HepG2 (cell line): ENCODE results near the gene HIPK3. TPM values are rescaled to one million over a fixed set of nuclear protein-coding genes. Genes with fewer than 3 reads are reported as not detected.

Source experiments
- HOXA3 ChIP-seq: sonication (generic); formaldehyde crosslinking; IDR thresholded peaks from 2 replicates; pipeline ENCODE4 v1.5.0; 2020; ENCODE audit warnings: missing genetic modification reagents
- JARID2 ChIP-seq: sonication (generic); formaldehyde crosslinking; IDR thresholded peaks from 2 replicates; pipeline ENCODE4 v1.8.1; 2023; ENCODE audit warnings: missing genetic modification reagents, inconsistent platforms; ENCODE audit not compliant: insufficient replicate concordance
- KMT2B ChIP-seq: IDR thresholded peaks from 2 replicates; pipeline ENCODE4 v1.6.1; 2016; ENCODE audit warnings: missing genetic modification reagents, missing compliant biosample characterization
- LCORL ChIP-seq, 2 experiments: fragments of 450-650 bp in 1 of 2; sonication (generic) in 1 of 2; formaldehyde crosslinking in 1 of 2; IDR thresholded peaks; 2 replicates each; pipeline versions ENCODE4 v1.5.0 to v1.6.1; 2017 to 2020; ENCODE audit warnings: antibody characterized with exemption in 1 of 2, missing genetic modification reagents in 1 of 2
- NFE2 ChIP-seq: sonication (generic); formaldehyde crosslinking; IDR thresholded peaks from 2 replicates; pipeline ENCODE4 v1.4.0; 2020; ENCODE audit warnings: missing genetic modification reagents
- NFKBIZ ChIP-seq: IDR thresholded peaks from 2 replicates; pipeline ENCODE4 v1.6.1; 2018; ENCODE audit warnings: missing genetic modification reagents, missing compliant biosample characterization
- SMARCC2 ChIP-seq: fragments of 450-650 bp; IDR thresholded peaks from 2 replicates; pipeline ENCODE4 v1.6.1; 2017; ENCODE audit warnings: antibody characterized with exemption, mild to moderate bottlenecking
- TEAD3 ChIP-seq: optimal IDR thresholded peaks from 2 replicates; pipeline ENCODE3; 2016; ENCODE audit warnings: borderline replicate concordance
- ZFP36L1 ChIP-seq: sonication (generic); formaldehyde crosslinking; IDR thresholded peaks from 2 replicates; pipeline ENCODE4 v1.8.0; 2022; ENCODE audit warnings: mild to moderate bottlenecking, missing genetic modification reagents, moderate library complexity
- ZFP41 ChIP-seq: sonication (generic); formaldehyde crosslinking; IDR thresholded peaks from 2 replicates; pipeline ENCODE4 v1.4.0; 2020; ENCODE audit warnings: mild to moderate bottlenecking, missing genetic modification reagents, borderline replicate concordance
- ZNF225 ChIP-seq: sonication (generic); formaldehyde crosslinking; IDR thresholded peaks from 2 replicates; pipeline ENCODE4 v1.4.0; 2020; ENCODE audit warnings: mild to moderate bottlenecking, missing genetic modification reagents
- ZNF572 ChIP-seq: sonication (generic); formaldehyde crosslinking; IDR thresholded peaks from 2 replicates; pipeline ENCODE4 v1.5.1; 2020; ENCODE audit warnings: mild to moderate bottlenecking, missing genetic modification reagents
- ZNF772 ChIP-seq: sonication (generic); formaldehyde crosslinking; IDR thresholded peaks from 2 replicates; pipeline ENCODE4 v1.5.0; 2020; ENCODE audit warnings: mild to moderate bottlenecking, missing genetic modification reagents
- ZNF781 ChIP-seq: sonication (generic); formaldehyde crosslinking; IDR thresholded peaks from 2 replicates; pipeline ENCODE4 v1.5.1; 2020; ENCODE audit warnings: borderline replicate concordance, mild to moderate bottlenecking, missing genetic modification reagents; ENCODE audit errors: not compliant biosample characterization
- polyA plus RNA-seq, 8 experiments: library from polyadenylated mRNA; depleted of rRNA in 3 of 8; stranded (reverse) in 7 of 8; unstranded in 1 of 8; fragments of >200 nt; fragmentation: Illumina TruSeq in 4 of 8; extraction: Trizol in 4 of 8; gene quantifications; 2 replicates each; pipeline versions ENCODE4 v1.2.1 to v1.2.3, GENCODE V29; 2011 to 2016; ENCODE audit warnings: low read depth in 4 of 8, missing spikeins in 1 of 8, mixed read lengths in 1 of 8; ENCODE audit not compliant: insufficient read depth in 1 of 8
- total RNA-seq, 5 experiments: library from RNA; depleted of rRNA; stranded (reverse); fragments of >200 nt; fragmentation: Illumina TruSeq; extraction: Trizol; gene quantifications; 2 replicates each; pipeline ENCODE4 v1.2.3, GENCODE V29; 2016; ENCODE audit warnings: low read depth in 1 of 5
- TF ChIP-seq, protein P1 (sequence below): sonication (generic); formaldehyde crosslinking; IDR thresholded peaks from 2 replicates; pipeline ENCODE4 v1.4.0; 2020; ENCODE audit warnings: missing genetic modification reagents, borderline replicate concordance
- TF ChIP-seq, protein P2 (sequence below): sonication (generic); formaldehyde crosslinking; IDR thresholded peaks from 2 replicates; pipeline ENCODE4 v1.5.0; 2020; ENCODE audit warnings: missing genetic modification reagents, mild to moderate bottlenecking, borderline replicate concordance
- TF ChIP-seq, protein P3 (sequence below): sonication (generic); formaldehyde crosslinking; IDR thresholded peaks from 2 replicates; pipeline ENCODE4 v1.4.0; 2020; ENCODE audit warnings: missing genetic modification reagents

The HIPK3 gene
- total and polyA plus RNA-seq, 2 of the 13 experiments (the other 11 are each of a cell fraction or from before 2014, with no cell fraction given), result 20.5 to 44.3 TPM

DNA sequence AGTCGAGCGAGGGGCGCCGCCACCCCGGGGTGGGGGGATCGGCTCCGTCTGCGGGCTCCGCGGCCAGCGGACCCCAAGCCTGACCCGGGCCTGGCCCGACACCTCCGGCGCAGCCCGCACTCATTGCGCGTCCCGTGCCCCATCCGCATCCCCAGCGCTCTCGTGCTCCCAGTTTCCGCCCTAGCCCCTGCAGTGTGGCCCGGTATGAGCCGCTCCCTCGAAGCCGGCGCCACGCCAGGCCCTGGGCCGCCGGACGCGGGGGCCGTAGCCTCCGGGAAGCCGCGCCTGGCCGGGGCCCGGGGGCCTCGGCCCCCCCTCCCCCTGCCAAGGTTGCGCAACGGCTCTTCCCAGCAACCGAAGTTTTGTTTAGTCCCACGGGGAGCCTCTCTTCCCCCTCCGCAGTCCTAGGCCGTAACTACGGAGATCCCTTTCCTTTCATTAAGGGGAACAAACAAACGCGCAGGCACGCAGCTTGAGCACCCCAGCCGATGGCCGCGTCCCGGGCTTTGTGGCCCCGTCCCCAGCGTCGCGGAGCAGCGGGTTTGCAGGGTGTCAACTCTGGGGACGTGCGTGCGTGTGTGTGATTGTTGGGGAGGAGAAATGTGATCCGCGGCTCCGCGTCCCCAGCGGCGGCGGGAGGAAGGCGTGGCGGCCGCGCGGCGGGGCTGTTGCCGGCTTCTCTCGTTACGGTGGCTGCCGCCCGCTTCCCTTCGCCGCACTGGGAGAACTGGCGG is 883 bp downstream of the HIPK3 start (continued):
- TF ChIP-seq, protein P1, sequence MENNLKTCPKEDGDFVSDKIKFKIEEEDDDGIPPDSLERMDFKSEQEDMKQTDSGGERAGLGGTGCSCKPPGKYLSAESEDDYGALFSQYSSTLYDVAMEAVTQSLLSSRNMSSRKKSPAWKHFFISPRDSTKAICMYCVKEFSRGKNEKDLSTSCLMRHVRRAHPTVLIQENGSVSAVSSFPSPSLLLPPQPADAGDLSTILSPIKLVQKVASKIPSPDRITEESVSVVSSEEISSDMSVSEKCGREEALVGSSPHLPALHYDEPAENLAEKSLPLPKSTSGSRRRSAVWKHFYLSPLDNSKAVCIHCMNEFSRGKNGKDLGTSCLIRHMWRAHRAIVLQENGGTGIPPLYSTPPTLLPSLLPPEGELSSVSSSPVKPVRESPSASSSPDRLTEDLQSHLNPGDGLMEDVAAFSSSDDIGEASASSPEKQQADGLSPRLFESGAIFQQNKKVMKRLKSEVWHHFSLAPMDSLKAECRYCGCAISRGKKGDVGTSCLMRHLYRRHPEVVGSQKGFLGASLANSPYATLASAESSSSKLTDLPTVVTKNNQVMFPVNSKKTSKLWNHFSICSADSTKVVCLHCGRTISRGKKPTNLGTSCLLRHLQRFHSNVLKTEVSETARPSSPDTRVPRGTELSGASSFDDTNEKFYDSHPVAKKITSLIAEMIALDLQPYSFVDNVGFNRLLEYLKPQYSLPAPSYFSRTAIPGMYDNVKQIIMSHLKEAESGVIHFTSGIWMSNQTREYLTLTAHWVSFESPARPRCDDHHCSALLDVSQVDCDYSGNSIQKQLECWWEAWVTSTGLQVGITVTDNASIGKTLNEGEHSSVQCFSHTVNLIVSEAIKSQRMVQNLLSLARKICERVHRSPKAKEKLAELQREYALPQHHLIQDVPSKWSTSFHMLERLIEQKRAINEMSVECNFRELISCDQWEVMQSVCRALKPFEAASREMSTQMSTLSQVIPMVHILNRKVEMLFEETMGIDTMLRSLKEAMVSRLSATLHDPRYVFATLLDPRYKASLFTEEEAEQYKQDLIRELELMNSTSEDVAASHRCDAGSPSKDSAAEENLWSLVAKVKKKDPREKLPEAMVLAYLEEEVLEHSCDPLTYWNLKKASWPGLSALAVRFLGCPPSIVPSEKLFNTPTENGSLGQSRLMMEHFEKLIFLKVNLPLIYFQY (CRISPR knock-in tag), result no peak; the same call in 1 of the 2 replicates
- TF ChIP-seq ZFP41 (CRISPR knock-in tag) (no peak), TEAD3 (CRISPR knock-in tag) (peak; percentile 24), KMT2B (CRISPR knock-in tag) (peak; percentile 75), LCORL (IDR thresholded peaks at IDR 0.05) (no peak), LCORL (CRISPR knock-in tag; IDR thresholded peaks at IDR 0.05) (peak; percentile 56; the same call in 1 of the 2 replicates), ZNF772 (CRISPR knock-in tag) (no peak; the same call in 1 of the 2 replicates), ZNF781 (no peak), JARID2 (no peak), SMARCC2 (no peak), NFKBIZ (CRISPR knock-in tag) (no peak; the same call in 1 of the 2 replicates), ZFP36L1 (CRISPR knock-in tag) (no peak), ZNF572 (CRISPR knock-in tag) (peak; percentile 68; the same call in 1 of the 2 replicates), ZNF225 (CRISPR knock-in tag) (peak; percentile 13; the same call in 1 of the 2 replicates), NFE2 (CRISPR knock-in tag) (no peak), HOXA3 (CRISPR knock-in tag) (peak; percentile 54)
- TF ChIP-seq, protein P2, sequence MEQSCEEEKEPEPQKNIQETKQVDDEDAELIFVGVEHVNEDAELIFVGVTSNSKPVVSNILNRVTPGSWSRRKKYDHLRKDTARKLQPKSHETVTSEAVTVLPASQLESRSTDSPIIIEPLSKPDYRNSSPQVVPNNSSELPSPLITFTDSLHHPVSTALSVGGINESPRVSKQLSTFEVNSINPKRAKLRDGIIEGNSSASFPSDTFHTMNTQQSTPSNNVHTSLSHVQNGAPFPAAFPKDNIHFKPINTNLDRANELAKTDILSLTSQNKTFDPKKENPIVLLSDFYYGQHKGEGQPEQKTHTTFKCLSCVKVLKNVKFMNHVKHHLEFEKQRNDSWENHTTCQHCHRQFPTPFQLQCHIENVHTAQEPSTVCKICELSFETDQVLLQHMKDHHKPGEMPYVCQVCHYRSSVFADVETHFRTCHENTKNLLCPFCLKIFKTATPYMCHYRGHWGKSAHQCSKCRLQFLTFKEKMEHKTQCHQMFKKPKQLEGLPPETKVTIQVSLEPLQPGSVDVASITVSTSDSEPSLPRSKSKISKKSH (CRISPR knock-in tag), result no peak
- TF ChIP-seq, protein P3, sequence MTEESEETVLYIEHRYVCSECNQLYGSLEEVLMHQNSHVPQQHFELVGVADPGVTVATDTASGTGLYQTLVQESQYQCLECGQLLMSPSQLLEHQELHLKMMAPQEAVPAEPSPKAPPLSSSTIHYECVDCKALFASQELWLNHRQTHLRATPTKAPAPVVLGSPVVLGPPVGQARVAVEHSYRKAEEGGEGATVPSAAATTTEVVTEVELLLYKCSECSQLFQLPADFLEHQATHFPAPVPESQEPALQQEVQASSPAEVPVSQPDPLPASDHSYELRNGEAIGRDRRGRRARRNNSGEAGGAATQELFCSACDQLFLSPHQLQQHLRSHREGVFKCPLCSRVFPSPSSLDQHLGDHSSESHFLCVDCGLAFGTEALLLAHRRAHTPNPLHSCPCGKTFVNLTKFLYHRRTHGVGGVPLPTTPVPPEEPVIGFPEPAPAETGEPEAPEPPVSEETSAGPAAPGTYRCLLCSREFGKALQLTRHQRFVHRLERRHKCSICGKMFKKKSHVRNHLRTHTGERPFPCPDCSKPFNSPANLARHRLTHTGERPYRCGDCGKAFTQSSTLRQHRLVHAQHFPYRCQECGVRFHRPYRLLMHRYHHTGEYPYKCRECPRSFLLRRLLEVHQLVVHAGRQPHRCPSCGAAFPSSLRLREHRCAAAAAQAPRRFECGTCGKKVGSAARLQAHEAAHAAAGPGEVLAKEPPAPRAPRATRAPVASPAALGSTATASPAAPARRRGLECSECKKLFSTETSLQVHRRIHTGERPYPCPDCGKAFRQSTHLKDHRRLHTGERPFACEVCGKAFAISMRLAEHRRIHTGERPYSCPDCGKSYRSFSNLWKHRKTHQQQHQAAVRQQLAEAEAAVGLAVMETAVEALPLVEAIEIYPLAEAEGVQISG (CRISPR knock-in tag), result no peak; the same call in none of the 2 replicates
